NCI-H1048 (cell line): Measurements from ENCODE around the gene MLH1.
"Not testable (repeated sequence)": the region's sequence is repeated elsewhere in the genome, so short reads cannot be mapped to it uniquely, and the experiment has no call there.

Experiments
- DNase-seq: peaks from one replicate; lab custom pipeline; 2025; lab: John Stamatoyannopoulos, UW

MLH1 gene

GRCh38 chr3:37039161-37039846, 46.0 kb downstream of the MLH1 start:
- no peak for DNase-seq

- no peak for DNase-seq
Observed at GRCh38 chr3:37040231-37040630, 46.9 kb downstream of the MLH1 start.

- DNase-seq, result no peak
Observed at GRCh38 chr3:37041546-37042195, 48.4 kb downstream of the MLH1 start.

GRCh38 chr3:37042712-37043111, 49.4 kb downstream of the MLH1 start:
- DNase-seq, result not testable (repeated sequence)

- no peak for DNase-seq
Observed at GRCh38 chr3:37050282-37050681, 57.0 kb downstream of the MLH1 start.

- no peak for DNase-seq
Observed at GRCh38 chr3:37052860-37053259, 59.5 kb downstream of the MLH1 start.

GRCh38 chr3:37053337-37053736, 60.0 kb downstream of the MLH1 start:
- no peak for DNase-seq

GRCh38 chr3:37053753-37054152, 60.4 kb downstream of the MLH1 start:
- no peak for DNase-seq

- DNase-seq, result no peak
Observed at GRCh38 chr3:37054370-37054769, 61.1 kb downstream of the MLH1 start.

- not testable (repeated sequence) for DNase-seq
Observed at GRCh38 chr3:37055077-37055476, 61.8 kb downstream of the MLH1 start.

GRCh38 chr3:37056826-37057225, 63.5 kb downstream of the MLH1 start:
- no peak for DNase-seq

- DNase-seq, result no peak
Observed at GRCh38 chr3:37058117-37058516, 64.8 kb downstream of the MLH1 start.

- DNase-seq, result no peak
Observed at GRCh38 chr3:37064747-37065146, 71.4 kb downstream of the MLH1 start.

GRCh38 chr3:37067577-37067976, 74.3 kb downstream of the MLH1 start:
- DNase-seq, result no peak

- DNase-seq, result no peak
Observed at GRCh38 chr3:37068031-37068430, 74.7 kb downstream of the MLH1 start.

GRCh38 chr3:37071921-37072320, 78.6 kb downstream of the MLH1 start:
- no peak for DNase-seq

GRCh38 chr3:37072892-37073291, 79.6 kb downstream of the MLH1 start:
- DNase-seq, result no peak

GRCh38 chr3:37074178-37074577, 80.9 kb downstream of the MLH1 start:
- no peak for DNase-seq

- DNase-seq, result no peak
Observed at GRCh38 chr3:37075955-37076354, 82.6 kb downstream of the MLH1 start.

- DNase-seq, result no peak
Observed at GRCh38 chr3:37082317-37082716, 89.0 kb downstream of the MLH1 start.

GRCh38 chr3:37086918-37087317, 93.6 kb downstream of the MLH1 start:
- no peak for DNase-seq

- DNase-seq, result no peak
Observed at GRCh38 chr3:37087870-37088269, 94.6 kb downstream of the MLH1 start.

GRCh38 chr3:37092484-37092883, 99.2 kb downstream of the MLH1 start:
- DNase-seq, result no peak

GRCh38 chr3:37093481-37093880, 100.2 kb downstream of the MLH1 start:
- DNase-seq, result no peak
